SK-N-SH treated with all-trans-retinoic acid at 6 μM for 48 hours (cell line): ENCODE measurements around the gene SLC13A2.

Experiments used
- ATAC-seq: fragments of 200-7000 bp; cut with Tn5 transposase; 3 replicates; pipeline ENCODE4 v1.9.1; 2020; ENCODE audit warnings: mild to moderate bottlenecking, moderate library complexity
- ARNTL ChIP-seq: fragments of 450-650 bp; formaldehyde crosslinking; IDR thresholded peaks from 2 replicates; pipeline ENCODE4 v1.5.0; 2020; ENCODE audit warnings: low read depth, mild to moderate bottlenecking, moderate library complexity, borderline replicate concordance
- BACH2 ChIP-seq: fragments of 250-450 bp; sonication (Bioruptor Pico); IDR thresholded peaks from 2 replicates; pipeline ENCODE4 v1.9.0; 2021; ENCODE audit warnings: mild to moderate bottlenecking, borderline replicate concordance
- CSDC2 ChIP-seq: fragments of 250-450 bp; sonication (Bioruptor Pico); IDR thresholded peaks from 2 replicates; pipeline ENCODE4 v1.5.0; 2020; ENCODE audit warnings: mild to moderate bottlenecking, moderate library complexity
- CSRNP3 ChIP-seq: fragments of 250-450 bp; sonication (Bioruptor Pico); IDR thresholded peaks from 2 replicates; pipeline ENCODE4 v1.5.1; 2021; ENCODE audit warnings: mild to moderate bottlenecking, moderate library complexity
- ESRRG ChIP-seq: fragments of 250-450 bp; sonication (Bioruptor Pico); IDR thresholded peaks from 2 replicates; pipeline ENCODE4 v1.6.1; 2021; ENCODE audit warnings: mild to moderate bottlenecking
- GLIS3 ChIP-seq: fragments of 250-450 bp; sonication (Bioruptor Pico); IDR thresholded peaks from 2 replicates; pipeline ENCODE4 v1.5.0; 2020; ENCODE audit warnings: mild to moderate bottlenecking, moderate library complexity
- ISL1 ChIP-seq: fragments of 250-450 bp; sonication (Bioruptor Pico); IDR thresholded peaks from 2 replicates; pipeline ENCODE4 v2.1.2; 2022; ENCODE audit warnings: mild to moderate bottlenecking, moderate library complexity
- POU6F1 ChIP-seq: fragments of 250-450 bp; sonication (Bioruptor Pico); IDR thresholded peaks from 2 replicates; pipeline ENCODE4 v1.8.0; 2021; ENCODE audit warnings: low read depth, mild to moderate bottlenecking, moderate library complexity, borderline replicate concordance
- PPARA ChIP-seq: fragments of 250-450 bp; sonication (Bioruptor Pico); IDR thresholded peaks from 2 replicates; pipeline ENCODE4 v1.5.0; 2020; ENCODE audit warnings: mild to moderate bottlenecking, borderline replicate concordance
- RARB ChIP-seq: fragments of 250-450 bp; sonication (Bioruptor Pico); IDR thresholded peaks from 2 replicates; pipeline ENCODE4 v1.8.0; 2021; ENCODE audit warnings: mild to moderate bottlenecking, moderate library complexity
- SNAI2 ChIP-seq: fragments of 250-450 bp; sonication (Bioruptor Pico); IDR thresholded peaks from 2 replicates; pipeline ENCODE4 v1.5.0; 2020; ENCODE audit warnings: mild to moderate bottlenecking, moderate library complexity
- TCF4 ChIP-seq: fragments of 250-450 bp; sonication (Bioruptor Pico); IDR thresholded peaks from 2 replicates; pipeline ENCODE4 v1.8.0; 2021; ENCODE audit warnings: mild to moderate bottlenecking, moderate library complexity, borderline replicate concordance
- TSHZ2 ChIP-seq: fragments of 250-450 bp; sonication (Bioruptor Pico); IDR thresholded peaks from 2 replicates; pipeline ENCODE4 v1.5.0; 2020; ENCODE audit warnings: mild to moderate bottlenecking, moderate library complexity
- ZC3H10 ChIP-seq: fragments of 250-450 bp; sonication (Bioruptor Pico); IDR thresholded peaks from 2 replicates; pipeline ENCODE4 v1.5.1; 2021; ENCODE audit warnings: mild to moderate bottlenecking, moderate library complexity
- ZFP3 ChIP-seq: fragments of 250-450 bp; sonication (Bioruptor Pico); IDR thresholded peaks from 2 replicates; pipeline ENCODE4 v1.5.0; 2020; ENCODE audit warnings: mild to moderate bottlenecking, moderate library complexity
- ZNF565 ChIP-seq: fragments of 450-650 bp; formaldehyde crosslinking; conservative IDR thresholded peaks from 2 replicates; pipeline ENCODE4 v1.5.0; 2020; ENCODE audit warnings: low read depth, mild to moderate bottlenecking, moderate library complexity
- ZNF70 ChIP-seq: fragments of 450-650 bp; formaldehyde crosslinking; IDR thresholded peaks from 2 replicates; pipeline ENCODE4 v1.5.0; 2020; ENCODE audit warnings: mild to moderate bottlenecking, moderate library complexity
- ZNF8 ChIP-seq: fragments of 450-650 bp; formaldehyde crosslinking; IDR thresholded peaks from 2 replicates; pipeline ENCODE4 v1.5.0; 2020; ENCODE audit warnings: mild to moderate bottlenecking, moderate library complexity
- TF ChIP-seq, protein P1 (sequence below): fragments of 250-450 bp; sonication (Bioruptor Pico); IDR thresholded peaks from 2 replicates; pipeline ENCODE4 v1.8.0; 2020; ENCODE audit warnings: mild to moderate bottlenecking, moderate library complexity, borderline replicate concordance

SLC13A2 gene

DNA sequence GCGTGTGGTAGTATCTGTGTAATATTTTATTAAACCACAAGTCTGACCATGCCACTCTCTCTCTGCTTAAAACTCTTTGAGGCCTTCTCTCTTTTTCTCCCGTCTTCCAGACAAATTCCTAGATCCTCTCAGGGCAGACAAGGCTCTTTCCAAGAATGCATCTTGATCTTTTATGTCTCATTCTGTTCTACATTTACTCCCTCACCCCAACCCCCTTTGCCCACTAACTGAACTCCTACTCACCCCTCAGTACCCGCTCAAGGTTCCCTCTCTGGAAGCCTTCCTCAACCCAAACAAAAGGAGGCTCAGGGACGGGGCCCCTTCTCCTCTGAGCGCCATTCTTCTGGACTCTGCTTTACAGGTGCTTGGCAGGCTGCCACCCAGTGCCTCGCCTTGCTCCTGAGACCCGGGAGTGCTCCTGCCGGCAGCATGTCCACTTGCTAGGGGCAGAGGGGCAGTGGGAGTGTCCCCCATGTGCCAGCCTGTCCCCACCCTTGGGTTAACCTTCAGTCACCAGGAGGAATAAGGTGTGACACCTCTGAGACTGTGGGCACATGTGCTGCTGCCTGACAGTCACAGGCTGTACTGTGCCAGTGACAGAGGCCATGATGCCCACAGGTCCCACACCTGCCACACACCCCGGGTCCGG lies 9.2 kb downstream of the SLC13A2 start:
- TF ChIP-seq ZFP3 (CRISPR knock-in tag) (peak; percentile 94), POU6F1 (no peak)
- ATAC-seq, result no peak

DNA sequence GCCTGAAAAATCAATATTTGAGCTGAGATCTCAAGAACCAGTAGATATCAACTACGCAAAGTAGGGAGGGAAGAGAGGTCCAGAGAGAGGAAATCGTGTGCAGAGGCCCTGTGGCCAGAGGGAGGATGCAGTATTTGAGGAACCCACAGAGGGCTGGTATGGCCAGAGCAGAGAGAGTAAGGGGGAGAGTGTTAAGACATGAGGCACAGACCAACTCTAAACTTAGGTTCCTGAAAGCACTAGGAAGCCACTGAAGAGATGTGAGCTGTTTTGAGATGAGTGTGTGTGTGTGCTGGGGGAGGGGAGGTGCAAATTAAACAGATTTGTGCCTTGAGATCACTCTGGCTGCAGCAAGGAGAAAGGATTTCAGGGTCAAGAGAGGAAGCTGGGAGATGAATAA lies 10.9 kb downstream of the SLC13A2 start:
- no peak for ATAC-seq
- TF ChIP-seq, protein P1, sequence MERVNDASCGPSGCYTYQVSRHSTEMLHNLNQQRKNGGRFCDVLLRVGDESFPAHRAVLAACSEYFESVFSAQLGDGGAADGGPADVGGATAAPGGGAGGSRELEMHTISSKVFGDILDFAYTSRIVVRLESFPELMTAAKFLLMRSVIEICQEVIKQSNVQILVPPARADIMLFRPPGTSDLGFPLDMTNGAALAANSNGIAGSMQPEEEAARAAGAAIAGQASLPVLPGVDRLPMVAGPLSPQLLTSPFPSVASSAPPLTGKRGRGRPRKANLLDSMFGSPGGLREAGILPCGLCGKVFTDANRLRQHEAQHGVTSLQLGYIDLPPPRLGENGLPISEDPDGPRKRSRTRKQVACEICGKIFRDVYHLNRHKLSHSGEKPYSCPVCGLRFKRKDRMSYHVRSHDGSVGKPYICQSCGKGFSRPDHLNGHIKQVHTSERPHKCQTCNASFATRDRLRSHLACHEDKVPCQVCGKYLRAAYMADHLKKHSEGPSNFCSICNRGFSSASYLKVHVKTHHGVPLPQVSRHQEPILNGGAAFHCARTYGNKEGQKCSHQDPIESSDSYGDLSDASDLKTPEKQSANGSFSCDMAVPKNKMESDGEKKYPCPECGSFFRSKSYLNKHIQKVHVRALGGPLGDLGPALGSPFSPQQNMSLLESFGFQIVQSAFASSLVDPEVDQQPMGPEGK (CRISPR knock-in tag), result no peak
- TF ChIP-seq SNAI2 (no peak), ZFP3 (CRISPR knock-in tag) (no peak), ARNTL (CRISPR knock-in tag) (no peak), ESRRG (CRISPR knock-in tag) (no peak), BACH2 (CRISPR knock-in tag) (no peak), ZNF70 (CRISPR knock-in tag) (no peak), CSRNP3 (CRISPR knock-in tag) (no peak), ZNF8 (CRISPR knock-in tag) (no peak), POU6F1 (no peak), PPARA (CRISPR knock-in tag) (no peak), ISL1 (CRISPR knock-in tag) (no peak), ZNF565 (no peak), RARB (CRISPR knock-in tag) (no peak)

- no peak for ATAC-seq
- TF ChIP-seq ESRRG (CRISPR knock-in tag) (no peak), TCF4 (CRISPR knock-in tag) (no peak), CSDC2 (CRISPR knock-in tag) (no peak)
Measured at GRCh38 chr17:28485049-28485448, 11.6 kb downstream of the SLC13A2 start.

DNA sequence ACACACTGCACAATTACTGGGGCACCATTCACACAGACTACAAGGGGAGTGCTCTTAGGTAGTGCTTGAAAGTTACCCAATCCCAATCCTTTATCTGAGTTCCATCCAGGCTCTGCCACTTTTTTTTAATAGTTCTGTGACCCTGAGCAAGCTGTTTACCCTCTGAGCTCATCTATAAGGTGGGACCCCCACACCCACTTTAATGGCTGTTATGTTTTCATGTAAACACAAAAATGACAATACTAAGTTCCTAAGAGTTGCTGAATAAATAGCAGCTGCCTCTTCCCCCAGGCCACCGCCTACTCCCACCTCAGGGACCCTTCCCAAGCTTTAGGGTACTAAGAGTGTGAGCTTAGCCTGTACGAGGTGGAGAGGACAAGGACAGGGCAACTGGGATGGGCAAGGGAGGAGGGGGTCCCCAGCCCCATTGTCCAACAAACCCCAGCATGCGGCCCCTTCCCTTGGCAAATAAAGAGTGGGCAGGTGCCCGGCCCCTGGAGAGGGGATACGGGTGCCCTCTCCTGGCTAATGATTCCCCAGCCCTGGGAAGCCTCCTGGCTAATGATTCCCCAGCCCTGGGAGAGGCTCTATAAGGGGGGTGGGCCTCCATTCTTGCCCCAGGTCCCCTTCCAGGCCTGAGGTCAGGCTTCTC lies 14.6 kb downstream of the SLC13A2 start:
- ATAC-seq, result no peak
- TF ChIP-seq TSHZ2 (CRISPR knock-in tag), result no peak
- TF ChIP-seq, protein P1 (CRISPR knock-in tag), result no peak
- TF ChIP-seq TCF4 (CRISPR knock-in tag), result no peak
- no peak for TF ChIP-seq CSRNP3 (CRISPR knock-in tag)
- no peak for TF ChIP-seq ZFP3 (CRISPR knock-in tag)
- TF ChIP-seq GLIS3 (CRISPR knock-in tag), result no peak
- TF ChIP-seq SNAI2, result no peak
- TF ChIP-seq ZC3H10 (CRISPR knock-in tag), result no peak
- TF ChIP-seq ZNF565, result no peak
- no peak for TF ChIP-seq ZNF8 (CRISPR knock-in tag)
- no peak for TF ChIP-seq ZNF70 (CRISPR knock-in tag)
- TF ChIP-seq CSDC2 (CRISPR knock-in tag), result no peak
- no peak for TF ChIP-seq PPARA (CRISPR knock-in tag)
- no peak for TF ChIP-seq POU6F1
